A549 (cell line): ENCODE measurements around the gene ATP11A.

Source experiments
- CHD2 ChIP-seq: fragments of 150-350 bp; IDR thresholded peaks from 2 replicates; pipeline ENCODE4 v1.6.1; 2014; ENCODE audit warnings: low read length; ENCODE audit not compliant: partially characterized antibody
- EP300 ChIP-seq, 2 experiments: fragments of >200 bp; sonication (Bioruptor Twin); formaldehyde crosslinking; IDR thresholded peaks; 2 replicates in 1 of 2; 3 replicates in 1 of 2; pipeline ENCODE4 v1.6.1; 2016 to 2017
- HOXA7 ChIP-seq: fragments of 250-450 bp; sonication (Bioruptor Pico); IDR thresholded peaks from 2 replicates; pipeline ENCODE4 v1.5.0; 2020; ENCODE audit warnings: mild to moderate bottlenecking, moderate library complexity
- JUN ChIP-seq, 2 experiments: fragments of >200 bp; sonication (Bioruptor Twin); formaldehyde crosslinking; IDR thresholded peaks; 2 replicates in 1 of 2; 3 replicates in 1 of 2; pipeline ENCODE4 v1.6.1; 2016 to 2017
- KDM5A ChIP-seq: fragments of 200-600 bp; sonication (generic); IDR thresholded peaks from 2 replicates; pipeline ENCODE4 v1.6.1; 2016; ENCODE audit warnings: antibody characterized with exemption, mild to moderate bottlenecking
- NFE2L2 ChIP-seq: fragments of 150-350 bp; conservative IDR thresholded peaks from 2 replicates; pipeline ENCODE4 v1.6.1; 2014; ENCODE audit warnings: low read length
- POLR2A ChIP-seq: IDR thresholded peaks from 2 replicates; pipeline ENCODE4 v1.6.1; 2012; ENCODE audit warnings: mild to moderate bottlenecking, low read length
- RCOR1 ChIP-seq: fragments of 150-350 bp; IDR thresholded peaks from 2 replicates; pipeline ENCODE4 v1.6.1; 2014; ENCODE audit warnings: antibody characterized with exemption, low read length, low read depth
- SMC3 ChIP-seq: fragments of >200 bp; sonication (Bioruptor Twin); formaldehyde crosslinking; IDR thresholded peaks from 3 replicates; pipeline ENCODE4 v1.6.1; 2018; ENCODE audit warnings: inconsistent platforms
- TF ChIP-seq, protein P1 (sequence below): fragments of >200 bp; sonication (Bioruptor Twin); formaldehyde crosslinking; IDR thresholded peaks from 3 replicates; pipeline ENCODE4 v1.5.1; 2016
- TF ChIP-seq, protein P2 (sequence below): fragments of 450-650 bp; IDR thresholded peaks from 2 replicates; pipeline ENCODE4 v1.6.1; 2014; ENCODE audit warnings: antibody characterized with exemption
- TF ChIP-seq, protein P3 (sequence below): IDR thresholded peaks from 2 replicates; pipeline ENCODE4 v1.6.1; 2012

DNA sequence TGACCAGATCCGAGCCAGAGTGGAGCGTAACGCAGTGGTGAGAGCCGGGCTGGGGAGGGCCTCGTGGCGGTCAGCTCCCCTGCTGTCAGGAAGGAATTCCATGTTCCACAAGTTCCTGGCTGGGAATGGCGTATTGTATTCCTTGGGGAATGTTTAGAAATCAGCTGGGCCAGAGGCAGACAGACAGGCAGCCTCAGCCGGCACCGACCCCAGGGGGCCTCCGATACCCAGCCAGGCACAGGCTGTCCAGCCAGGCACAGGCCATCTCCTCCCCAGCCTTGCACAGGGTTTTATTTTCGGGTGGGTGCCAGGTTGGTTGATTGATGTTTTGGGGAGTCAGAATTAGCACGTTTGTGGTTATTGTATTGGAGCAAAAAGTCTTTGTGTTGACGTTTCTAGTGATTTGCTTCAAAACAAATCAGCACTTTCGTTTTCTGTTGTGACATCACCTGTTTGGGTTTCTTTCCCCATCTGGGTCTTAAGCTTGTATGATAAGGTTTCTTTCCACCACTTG is 152.6 kb downstream of the ATP11A start:
- TF ChIP-seq EP300 (IDR thresholded peaks at IDR 0.05) (no peak), SMC3 (no peak), JUN (IDR thresholded peaks at IDR 0.05) (no peak), HOXA7 (no peak), RCOR1 (no peak), KDM5A (no peak), CHD2 (no peak), NFE2L2 (no peak), POLR2A (no peak)
- TF ChIP-seq, protein P1, sequence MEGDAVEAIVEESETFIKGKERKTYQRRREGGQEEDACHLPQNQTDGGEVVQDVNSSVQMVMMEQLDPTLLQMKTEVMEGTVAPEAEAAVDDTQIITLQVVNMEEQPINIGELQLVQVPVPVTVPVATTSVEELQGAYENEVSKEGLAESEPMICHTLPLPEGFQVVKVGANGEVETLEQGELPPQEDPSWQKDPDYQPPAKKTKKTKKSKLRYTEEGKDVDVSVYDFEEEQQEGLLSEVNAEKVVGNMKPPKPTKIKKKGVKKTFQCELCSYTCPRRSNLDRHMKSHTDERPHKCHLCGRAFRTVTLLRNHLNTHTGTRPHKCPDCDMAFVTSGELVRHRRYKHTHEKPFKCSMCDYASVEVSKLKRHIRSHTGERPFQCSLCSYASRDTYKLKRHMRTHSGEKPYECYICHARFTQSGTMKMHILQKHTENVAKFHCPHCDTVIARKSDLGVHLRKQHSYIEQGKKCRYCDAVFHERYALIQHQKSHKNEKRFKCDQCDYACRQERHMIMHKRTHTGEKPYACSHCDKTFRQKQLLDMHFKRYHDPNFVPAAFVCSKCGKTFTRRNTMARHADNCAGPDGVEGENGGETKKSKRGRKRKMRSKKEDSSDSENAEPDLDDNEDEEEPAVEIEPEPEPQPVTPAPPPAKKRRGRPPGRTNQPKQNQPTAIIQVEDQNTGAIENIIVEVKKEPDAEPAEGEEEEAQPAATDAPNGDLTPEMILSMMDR, result no peak
- TF ChIP-seq, protein P2, sequence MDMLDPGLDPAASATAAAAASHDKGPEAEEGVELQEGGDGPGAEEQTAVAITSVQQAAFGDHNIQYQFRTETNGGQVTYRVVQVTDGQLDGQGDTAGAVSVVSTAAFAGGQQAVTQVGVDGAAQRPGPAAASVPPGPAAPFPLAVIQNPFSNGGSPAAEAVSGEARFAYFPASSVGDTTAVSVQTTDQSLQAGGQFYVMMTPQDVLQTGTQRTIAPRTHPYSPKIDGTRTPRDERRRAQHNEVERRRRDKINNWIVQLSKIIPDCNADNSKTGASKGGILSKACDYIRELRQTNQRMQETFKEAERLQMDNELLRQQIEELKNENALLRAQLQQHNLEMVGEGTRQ, result no peak
- TF ChIP-seq, protein P3, sequence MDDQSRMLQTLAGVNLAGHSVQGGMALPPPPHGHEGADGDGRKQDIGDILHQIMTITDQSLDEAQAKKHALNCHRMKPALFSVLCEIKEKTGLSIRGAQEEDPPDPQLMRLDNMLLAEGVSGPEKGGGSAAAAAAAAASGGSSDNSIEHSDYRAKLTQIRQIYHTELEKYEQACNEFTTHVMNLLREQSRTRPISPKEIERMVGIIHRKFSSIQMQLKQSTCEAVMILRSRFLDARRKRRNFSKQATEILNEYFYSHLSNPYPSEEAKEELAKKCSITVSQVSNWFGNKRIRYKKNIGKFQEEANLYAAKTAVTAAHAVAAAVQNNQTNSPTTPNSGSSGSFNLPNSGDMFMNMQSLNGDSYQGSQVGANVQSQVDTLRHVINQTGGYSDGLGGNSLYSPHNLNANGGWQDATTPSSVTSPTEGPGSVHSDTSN, result no peak
